Measurements from ENCODE around the gene DLGAP3.
A peak's percentile ranks its signal among the peaks of the same experiment; 100 is the strongest.
"Not testable (repeated sequence)": the region's sequence is repeated elsewhere in the genome, so short reads cannot be mapped to it uniquely, and the experiment has no call there.

DLGAP3 gene

GRCh38 chr1:34833711-34834110 lies 95.7 kb downstream of the DLGAP3 start:
- no peak for DNase-seq (ENCODE audit: low read depth)

DNA sequence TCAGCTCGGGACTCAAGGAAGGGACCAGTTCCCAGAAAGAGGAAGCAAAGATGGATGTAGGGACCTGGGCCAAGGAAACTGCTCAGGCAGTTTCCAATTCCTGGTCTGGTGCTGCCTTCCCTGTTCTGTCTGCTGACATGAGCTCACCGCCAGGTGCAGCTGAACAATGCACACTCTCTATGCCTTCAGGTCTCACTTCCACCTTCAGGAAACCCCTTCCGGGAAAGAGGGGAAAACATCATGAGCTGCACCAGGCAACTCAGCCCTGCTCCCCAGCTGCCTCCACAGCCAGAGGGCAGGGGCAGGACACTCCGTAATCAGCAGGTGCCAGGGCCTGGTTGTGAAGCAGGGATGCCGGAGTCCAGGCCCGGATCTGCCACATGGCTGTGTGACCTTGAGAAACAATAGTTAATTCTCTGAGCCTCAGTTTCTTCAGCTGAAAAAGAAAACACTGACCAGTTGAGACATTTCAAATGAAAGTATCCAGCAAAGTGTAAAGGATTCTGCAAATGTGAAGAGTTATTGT lies 97.7 kb downstream of the DLGAP3 start:
- DNase-seq (ENCODE audit: low read depth), result no peak

DNA sequence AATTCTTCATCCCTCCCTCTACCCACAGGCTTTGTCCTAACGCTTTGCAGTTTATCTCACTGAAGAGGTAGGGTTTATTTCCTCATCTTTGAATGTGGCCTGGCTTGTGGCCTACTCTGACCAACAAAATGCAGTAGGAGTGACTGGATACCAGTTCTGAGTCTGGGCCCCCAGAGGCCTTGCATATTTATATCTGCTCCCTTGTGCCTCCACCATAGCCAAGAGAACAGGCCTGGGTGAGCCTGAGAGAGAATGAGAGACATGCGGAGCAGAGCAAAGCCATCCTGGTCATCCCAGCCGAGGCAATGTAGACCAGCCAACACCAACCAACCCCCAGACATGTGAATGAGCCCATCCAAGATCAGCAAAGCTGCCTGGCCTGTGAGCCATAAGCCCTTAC lies 100.2 kb downstream of the DLGAP3 start:
- DNase-seq (ENCODE audit: low read depth), result peak; percentile 29

DNA sequence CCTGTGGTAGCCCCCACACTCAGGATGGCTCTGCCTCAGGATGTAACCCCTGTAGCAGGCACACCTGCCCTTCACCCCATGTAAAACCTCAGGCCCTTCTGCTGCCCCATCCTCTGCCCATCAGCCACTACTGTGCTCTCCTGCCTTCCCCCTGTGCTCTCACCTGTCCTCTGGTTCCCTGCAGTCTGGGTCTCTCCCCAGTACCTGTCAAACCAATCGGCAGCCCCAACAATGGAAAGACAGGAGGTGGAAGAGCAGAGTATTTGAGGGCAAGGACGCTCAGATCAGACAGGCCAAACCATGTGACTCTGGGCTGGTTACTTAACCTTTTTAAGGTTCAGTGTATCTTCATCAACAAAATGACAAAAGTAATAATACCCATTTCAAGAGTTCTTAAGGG lies 100.8 kb downstream of the DLGAP3 start:
- DNase-seq (ENCODE audit: low read depth), result no peak

DNA sequence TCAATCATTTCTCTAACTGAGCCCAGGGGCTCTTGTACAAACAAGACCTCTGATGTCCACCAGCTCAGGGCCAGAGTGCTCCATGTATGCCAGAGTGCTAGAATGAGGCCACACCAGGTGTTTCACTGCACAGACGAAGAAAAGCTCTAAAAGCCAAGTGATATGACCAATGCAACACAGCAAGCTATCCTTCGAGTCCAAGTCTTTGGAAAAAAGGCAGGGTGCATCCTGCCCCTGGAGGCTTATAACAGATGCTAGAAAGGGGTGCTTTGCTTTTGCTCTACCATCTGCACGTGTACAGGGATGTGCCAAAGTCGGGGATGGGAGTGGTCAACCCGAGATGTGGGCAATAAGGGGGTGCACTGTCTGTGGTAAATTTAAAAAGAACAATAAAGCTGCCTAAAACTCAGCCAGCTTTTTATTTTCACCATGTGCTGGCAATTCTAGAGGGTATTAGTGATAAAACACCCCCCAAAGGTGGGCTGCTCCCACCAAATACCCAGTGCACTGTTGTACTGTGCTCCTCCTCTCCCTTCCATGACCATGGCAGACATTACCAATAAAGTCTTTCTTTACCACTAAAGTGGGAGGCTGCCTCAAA lies 102.0 kb downstream of the DLGAP3 start:
- no peak for DNase-seq (ENCODE audit: low read depth)

GRCh38 chr1:34825455-34826091 lies 103.9 kb downstream of the DLGAP3 start:
- DNase-seq (ENCODE audit: low read depth), result no peak

GRCh38 chr1:34824817-34825454 lies 104.5 kb downstream of the DLGAP3 start:
- DNase-seq (ENCODE audit: low read depth), result no peak

DNA sequence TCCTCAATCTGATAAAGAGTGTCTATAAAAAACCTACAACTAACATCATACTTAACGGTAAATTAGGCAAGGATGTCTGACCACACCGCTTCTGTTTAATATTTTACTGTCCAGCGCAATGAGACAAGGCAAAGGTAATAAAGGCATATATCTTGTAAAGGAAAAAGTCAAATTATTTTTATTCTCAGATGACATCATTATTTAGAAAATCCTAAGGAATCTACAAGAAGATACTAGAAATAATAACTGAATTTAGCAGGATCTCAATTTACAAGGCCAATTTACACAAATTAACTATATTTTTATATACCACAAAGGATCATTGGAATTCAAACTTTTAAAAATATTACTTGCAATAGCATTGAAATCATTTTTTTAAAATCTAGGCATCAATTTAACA lies 107.2 kb downstream of the DLGAP3 start:
- no peak for DNase-seq (ENCODE audit: low read depth)

DNA sequence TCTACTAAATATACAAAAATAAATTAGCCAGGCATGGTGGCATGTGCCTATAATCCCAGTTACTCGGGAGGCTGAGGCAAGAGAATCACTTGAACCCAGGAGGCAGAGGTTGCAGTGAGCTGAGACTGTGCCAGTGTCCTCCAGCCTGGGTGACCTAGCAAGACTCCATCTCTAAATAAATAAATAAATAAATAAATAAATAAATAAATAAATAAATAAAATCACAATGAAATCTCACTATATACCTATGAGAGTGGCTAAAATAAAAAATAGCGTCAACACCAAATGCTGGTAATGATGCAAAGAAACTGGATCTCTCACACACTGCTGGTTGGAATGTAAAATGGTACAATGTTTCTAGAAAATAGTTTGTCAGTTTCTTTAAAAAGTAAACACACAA lies 110.6 kb downstream of the DLGAP3 start:
- not testable (repeated sequence) for DNase-seq (ENCODE audit: low read depth)

GRCh38 chr1:34816778-34817177 lies 112.7 kb downstream of the DLGAP3 start:
- no peak for DNase-seq (ENCODE audit: low read depth)

DNA sequence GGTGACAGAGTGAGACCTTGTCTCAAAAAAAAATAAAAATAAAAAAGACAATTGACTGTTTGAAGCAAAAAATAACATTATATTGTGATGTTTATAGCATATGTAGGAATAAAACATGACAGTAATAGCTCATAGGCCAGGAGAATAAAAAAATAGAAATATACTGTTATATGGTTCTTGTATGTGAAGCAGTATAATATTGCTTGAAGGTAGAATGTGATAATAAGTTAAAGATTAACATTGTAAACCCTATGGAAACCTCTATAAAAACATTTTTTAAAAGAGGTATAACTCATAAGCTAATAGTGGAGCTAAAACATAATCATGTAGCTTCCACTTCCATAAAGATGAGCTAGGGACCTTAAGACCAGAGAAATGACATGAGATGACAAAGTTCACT lies 113.1 kb downstream of the DLGAP3 start:
- no peak for DNase-seq (ENCODE audit: low read depth)

Data from stromal cell of bone marrow (primary cell).